Fibroblast of pulmonary artery (primary cell): Measurements from ENCODE around the gene CLRN2.
"Not testable (repeated sequence)": the region's sequence is repeated elsewhere in the genome, so short reads cannot be mapped to it uniquely, and the experiment has no call there.

Source experiments
- DNase-seq: peaks from one replicate; pipeline ENCODE4 v3.0.0-alpha.2; 2010; ENCODE audit warnings: low read depth
- H3K4me3 ChIP-seq: replicated peaks from 2 replicates; pipeline ENCODE4 v1.5.1; 2011; ENCODE audit warnings: low read depth, mild to moderate bottlenecking, control low read depth, low read length, moderate library complexity
- CTCF ChIP-seq: IDR thresholded peaks from 2 replicates; pipeline ENCODE4 v1.5.1; 2011; ENCODE audit warnings: mild to moderate bottlenecking, control low read depth, low read length, inconsistent platforms; ENCODE audit errors: missing control alignments

Gene CLRN2

GRCh38 chr4:17526695-17527477, 11.9 kb downstream of the CLRN2 start:
- no peak for TF ChIP-seq CTCF
- no peak overlapping the region for H3K4me3 ChIP-seq
- DNase-seq = no peak

GRCh38 chr4:17528551-17529165, 13.7 kb downstream of the CLRN2 start:
- H3K4me3 ChIP-seq = no peak overlapping the region
- no peak for DNase-seq
- no peak for TF ChIP-seq CTCF

- H3K4me3 ChIP-seq = no peak overlapping the region
- no peak for DNase-seq
- TF ChIP-seq CTCF = no peak
Observed at GRCh38 chr4:17531538-17532285, 16.7 kb downstream of the CLRN2 start.

GRCh38 chr4:17534705-17535104, 19.7 kb downstream of the CLRN2 start:
- no peak overlapping the region for H3K4me3 ChIP-seq
- no peak for TF ChIP-seq CTCF
- DNase-seq = no peak

GRCh38 chr4:17535242-17535641, 20.3 kb downstream of the CLRN2 start:
- no peak overlapping the region for H3K4me3 ChIP-seq
- no peak for TF ChIP-seq CTCF
- DNase-seq = no peak

GRCh38 chr4:17535906-17536305, 20.9 kb downstream of the CLRN2 start:
- no peak overlapping the region for H3K4me3 ChIP-seq
- TF ChIP-seq CTCF = no peak
- peak; percentile 14 for DNase-seq

GRCh38 chr4:17537060-17537459, 22.1 kb downstream of the CLRN2 start:
- not testable (repeated sequence) for DNase-seq, H3K4me3 ChIP-seq
